HL-60 (cell line): ENCODE results near the gene CXCL6.

Experiments
- CTCF ChIP-seq: IDR thresholded peaks from one replicate; pipeline ENCODE4 v1.5.1; 2011; ENCODE audit warnings: low read length, control low read depth, inconsistent platforms; ENCODE audit not compliant: insufficient read depth
- POLR2AphosphoS5 ChIP-seq: IDR thresholded peaks from 2 replicates; pipeline ENCODE4 v1.6.1; 2012; ENCODE audit warnings: low read depth
- REST ChIP-seq: IDR thresholded peaks from 2 replicates; pipeline ENCODE4 v1.6.1; 2012; ENCODE audit warnings: low read depth; ENCODE audit not compliant: insufficient replicate concordance
- SPI1 ChIP-seq: IDR thresholded peaks from 2 replicates; pipeline ENCODE4 v1.6.1; 2012; ENCODE audit warnings: low read depth, mild to moderate bottlenecking, borderline replicate concordance

- TF ChIP-seq CTCF = no peak
- no peak for TF ChIP-seq REST
- TF ChIP-seq SPI1 = no peak
- no peak for TF ChIP-seq POLR2AphosphoS5
Observed at GRCh38 chr4:73831569-73831968, 4.9 kb upstream of the CXCL6 start.
